Stimulated activated CD4-positive, alpha-beta T cell treated with anti-CD3 and anti-CD28 coated beads, TNF-alpha, amount 100 ng/mL, for 24 hours (primary cell): ENCODE data around the gene EXOC8.

Source experiments
- DNase-seq, 3 experiments: peaks; one replicate each; pipeline ENCODE4 v3.0.0-alpha.2; 2020; ENCODE audit warnings: low read depth in 3 of 3

EXOC8 gene

GRCh38 chr1:231315887-231316286, 21.8 kb downstream of the EXOC8 start:
- DNase-seq, result peak in 1 of 3 experiments; percentile 37

GRCh38 chr1:231313661-231314060, 24.0 kb downstream of the EXOC8 start:
- DNase-seq, result no peak

- no peak for DNase-seq
Measured at GRCh38 chr1:231312432-231312788, 25.2 kb downstream of the EXOC8 start.

GRCh38 chr1:231311720-231312431, 25.8 kb downstream of the EXOC8 start:
- DNase-seq, result no peak

GRCh38 chr1:231310391-231310934, 27.2 kb downstream of the EXOC8 start:
- no peak for DNase-seq

- DNase-seq, result no peak
Measured at GRCh38 chr1:231301990-231302389, 35.7 kb downstream of the EXOC8 start.

- no peak for DNase-seq
Measured at GRCh38 chr1:231295938-231296337, 41.7 kb downstream of the EXOC8 start.

- DNase-seq, result no peak
Measured at GRCh38 chr1:231286603-231287002, 51.0 kb downstream of the EXOC8 start.

GRCh38 chr1:231284441-231284840, 53.2 kb downstream of the EXOC8 start:
- no peak for DNase-seq
